HepG2 (cell line): ENCODE measurements around the gene CLCA4. TPM values are rescaled to one million over a fixed set of nuclear protein-coding genes. Genes with fewer than 3 reads are reported as not detected.

Experiments
- ATAC-seq: fragments of 200-7000 bp; cut with Tn5 transposase; 3 replicates; pipeline ENCODE4 v1.9.1; 2020; ENCODE audit warnings: mild to moderate bottlenecking, moderate library complexity
- BruUV-seq: library from RNA; stranded (reverse); fragments of 400-500 nt; replicated peaks from 2 replicates; lab custom pipeline; 2021; lab: Mats Ljungman, UMichigan
- CTCF ChIA-PET: fragments of 300-600 bp; formaldehyde crosslinking; extraction: SDS; loops from one replicate; lab custom pipeline; 2021; ENCODE audit warnings: low total read pairs, inconsistent platforms, low intra/inter-chr PET ratio; lab: Yijun Ruan, JAX
- POLR2A ChIA-PET: fragments of 350-600 bp; sonication (Branson Sonifier 250); formaldehyde crosslinking; loops from one replicate; lab custom pipeline; 2020; ENCODE audit warnings: antibody characterized with exemption, inconsistent platforms; lab: Yijun Ruan, JAX
- DNase-seq: peaks from one replicate; pipeline ENCODE4 v3.0.0-alpha.2; 2015; ENCODE audit warnings: low spot score
- FAIRE-seq: peaks from 3 replicates; lab custom pipeline; 2011; peaks lifted over from hg19 to GRCh38; lab: Jason Lieb, UNC
- H2AFZ ChIP-seq: one replicate; pipeline ENCODE4 v1.6.1; 2011; ENCODE audit warnings: low read length, inconsistent platforms
- H3K27ac ChIP-seq: fragments of 300-600 bp; 3 replicates; pipeline ENCODE4 v1.8.0; 2011; ENCODE audit warnings: mixed run types, mild to moderate bottlenecking, mixed read lengths, low read length, inconsistent platforms; ENCODE audit not compliant: insufficient read depth; ENCODE audit errors: extremely low read length
- H3K27me3 ChIP-seq, 2 experiments: fragments of 200-600 bp in 1 of 2; 2 replicates in 1 of 2; 3 replicates in 1 of 2; pipeline versions ENCODE4 v1.6.0 to v1.8.0; 2011; ENCODE audit warnings: low read length in 2 of 2, mild to moderate bottlenecking in 2 of 2, moderate library complexity in 2 of 2, inconsistent platforms in 1 of 2; ENCODE audit not compliant: insufficient read depth in 2 of 2, control insufficient read depth in 1 of 2
- H3K36me3 ChIP-seq, 2 experiments: fragments of 200-600 bp in 1 of 2; replicated peaks in 1 of 2; 2 replicates in 1 of 2; 3 replicates in 1 of 2; pipeline versions ENCODE4 v1.5.1 to v1.8.0; 2011; ENCODE audit warnings: low read length in 2 of 2, inconsistent platforms in 1 of 2; ENCODE audit not compliant: insufficient read depth in 2 of 2, control insufficient read depth in 1 of 2
- H3K4me1 ChIP-seq: 2 replicates; pipeline ENCODE4 v1.5.1; 2012; ENCODE audit warnings: low read length, inconsistent platforms; ENCODE audit not compliant: insufficient read depth
- H3K4me2 ChIP-seq: 2 replicates; pipeline ENCODE4 v1.6.0; 2011; ENCODE audit warnings: low read depth, low read length, inconsistent platforms
- H3K4me3 ChIP-seq, 3 experiments: fragments of 200-600 bp in 1 of 3; sonication (generic), shearing (Covaris generic) in 1 of 3; replicated peaks in 1 of 3; 2 replicates each; pipeline ENCODE4 v1.5.1; 2011 to 2016; ENCODE audit warnings: low read length in 3 of 3, inconsistent platforms in 2 of 3, low read depth in 2 of 3, mild to moderate bottlenecking in 2 of 3, control low read depth in 1 of 3, mixed read lengths in 1 of 3; ENCODE audit not compliant: insufficient read depth in 1 of 3
- H3K79me2 ChIP-seq: one replicate; pipeline ENCODE4 v1.6.1; 2011; ENCODE audit warnings: low read length, inconsistent platforms; ENCODE audit not compliant: insufficient read depth
- H3K9ac ChIP-seq: 2 replicates; pipeline ENCODE4 v1.6.0; 2011; ENCODE audit warnings: mild to moderate bottlenecking, low read depth, low read length, inconsistent platforms; ENCODE audit not compliant: insufficient read depth
- H3K9me3 ChIP-seq: 2 replicates; pipeline ENCODE4 v1.5.1; 2012; ENCODE audit warnings: mild to moderate bottlenecking, low read length
- H4K20me1 ChIP-seq: 2 replicates; pipeline ENCODE4 v1.6.0; 2011; ENCODE audit warnings: inconsistent platforms, mild to moderate bottlenecking, low read length, moderate library complexity; ENCODE audit not compliant: insufficient read depth
- DBP ChIP-seq: sonication (generic); formaldehyde crosslinking; IDR thresholded peaks from 2 replicates; pipeline ENCODE4 v1.4.0; 2020; ENCODE audit warnings: missing genetic modification reagents; ENCODE audit errors: not compliant biosample characterization
- FLYWCH1 ChIP-seq: sonication (generic); formaldehyde crosslinking; IDR thresholded peaks from 2 replicates; pipeline ENCODE4 v1.8.1; 2023; ENCODE audit warnings: mild to moderate bottlenecking, missing genetic modification reagents
- HIVEP1 ChIP-seq: sonication (generic); formaldehyde crosslinking; IDR thresholded peaks from 2 replicates; pipeline ENCODE4 v1.4.0; 2020; ENCODE audit warnings: mild to moderate bottlenecking, missing genetic modification reagents
- NFRKB ChIP-seq: fragments of 450-650 bp; IDR thresholded peaks from 2 replicates; pipeline ENCODE4 v1.6.1; 2017
- RFXAP ChIP-seq: sonication (generic); formaldehyde crosslinking; IDR thresholded peaks from 2 replicates; pipeline ENCODE4 v1.4.0; 2020; ENCODE audit warnings: missing genetic modification reagents, borderline replicate concordance
- ZNF142 ChIP-seq: sonication (generic); formaldehyde crosslinking; IDR thresholded peaks from 2 replicates; pipeline ENCODE4 v1.4.0; 2020; ENCODE audit warnings: missing genetic modification reagents
- ZNF20 ChIP-seq: sonication (generic); formaldehyde crosslinking; IDR thresholded peaks from 2 replicates; pipeline ENCODE4 v1.4.0; 2020; ENCODE audit warnings: mild to moderate bottlenecking, moderate library complexity, missing genetic modification reagents
- ZNF382 ChIP-seq: sonication (generic); formaldehyde crosslinking; IDR thresholded peaks from 2 replicates; pipeline ENCODE4 v1.5.0; 2020; ENCODE audit warnings: missing genetic modification reagents, mild to moderate bottlenecking, borderline replicate concordance
- ZNF510 ChIP-seq: sonication (generic); formaldehyde crosslinking; IDR thresholded peaks from 2 replicates; pipeline ENCODE4 v1.4.0; 2020; ENCODE audit warnings: low read depth, mild to moderate bottlenecking, missing genetic modification reagents
- ZNF605 ChIP-seq: sonication (generic); formaldehyde crosslinking; IDR thresholded peaks from 2 replicates; pipeline ENCODE4 v1.8.0; 2022; ENCODE audit warnings: mild to moderate bottlenecking, missing genetic modification reagents
- ZNF740 ChIP-seq: sonication (generic); formaldehyde crosslinking; IDR thresholded peaks from 2 replicates; pipeline ENCODE4 v1.4.0; 2020; ENCODE audit warnings: missing genetic modification reagents
- ZNF776 ChIP-seq: sonication (generic); formaldehyde crosslinking; IDR thresholded peaks from 2 replicates; pipeline ENCODE4 v1.4.0; 2020; ENCODE audit warnings: mild to moderate bottlenecking, missing genetic modification reagents
- ZSCAN25 ChIP-seq: sonication (generic); formaldehyde crosslinking; IDR thresholded peaks from 2 replicates; pipeline ENCODE4 v1.8.0; 2022; ENCODE audit warnings: mild to moderate bottlenecking, missing genetic modification reagents
- WGBS: methylation state at CpG from one replicate; pipeline ENCODE4 v1.1.6; 2017; ENCODE audit warnings: low lambda C conversion rate; 5-methylcytosine and 5-hydroxymethylcytosine counted together
- in situ Hi-C: cut with HindIII; loops from 2 replicates; pipeline ENCODE4 v1.10.0; 2017; ENCODE audit warnings: low pct_unique_long_range_greater_than_20kb; ENCODE audit not compliant: extremely low pct_ligation_motif_present
- intact Hi-C: fragments of 100-400 bp; cut with micrococcal nuclease; formaldehyde crosslinking; loops from one replicate; pipeline ENCODE4 v1.10.0; 2022; ENCODE audit not compliant: unreplicated experiment
- polyA plus RNA-seq, 8 experiments: library from polyadenylated mRNA; depleted of rRNA in 3 of 8; stranded (reverse) in 7 of 8; unstranded in 1 of 8; fragments of >200 nt; fragmentation: Illumina TruSeq in 4 of 8; extraction: Trizol in 4 of 8; gene quantifications; 2 replicates each; pipeline versions ENCODE4 v1.2.1 to v1.2.3, GENCODE V29; 2011 to 2016; ENCODE audit warnings: low read depth in 4 of 8, missing spikeins in 1 of 8, mixed read lengths in 1 of 8; ENCODE audit not compliant: insufficient read depth in 1 of 8
- total RNA-seq, 5 experiments: library from RNA; depleted of rRNA; stranded (reverse); fragments of >200 nt; fragmentation: Illumina TruSeq; extraction: Trizol; gene quantifications; 2 replicates each; pipeline ENCODE4 v1.2.3, GENCODE V29; 2016; ENCODE audit warnings: low read depth in 1 of 5
- TF ChIP-seq, protein P1 (sequence below): sonication (generic); formaldehyde crosslinking; IDR thresholded peaks from 2 replicates; pipeline ENCODE4 v1.8.0; 2022; ENCODE audit warnings: mild to moderate bottlenecking, missing genetic modification reagents, moderate library complexity
- TF ChIP-seq, protein P2 (sequence below): sonication (generic); formaldehyde crosslinking; IDR thresholded peaks from 2 replicates; pipeline ENCODE4 v1.5.0; 2020; ENCODE audit warnings: missing genetic modification reagents

Gene CLCA4
- total and polyA plus RNA-seq, 2 of the 13 experiments (the other 11 are each of a cell fraction or from before 2014, with no cell fraction given), result not detected

DNA sequence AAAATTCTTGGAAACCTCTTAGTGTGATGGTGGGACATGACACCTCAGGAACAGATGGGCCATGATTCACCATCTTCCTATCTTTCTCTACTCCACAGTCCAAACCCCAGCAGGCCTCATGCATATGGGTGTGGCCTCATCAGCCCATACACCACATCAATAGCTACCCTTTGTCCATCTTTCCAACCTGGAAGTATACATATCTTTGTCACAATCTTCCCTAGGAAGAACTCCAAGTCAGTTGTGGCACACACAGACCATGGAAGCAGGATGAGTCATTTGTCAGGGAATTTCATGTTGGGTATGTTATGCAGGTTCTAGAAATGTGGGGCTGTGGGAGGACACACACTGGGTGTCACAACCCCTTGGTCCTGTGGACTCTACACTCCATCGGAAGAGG, 30.5 kb upstream of the CLCA4 start:
- DNase-seq, result no peak
- no peak for ATAC-seq
- Histone ChIP-seq H3K36me3 (no peaks in the 10 kb centered on the region), H2AFZ (no peak overlapping the region), H3K27ac (no peak overlapping the region), H3K4me3 (no peak overlapping the region), H3K4me2 (no peak overlapping the region), H4K20me1 (no peaks in the 10 kb centered on the region), H3K4me1 (no peaks in the 10 kb centered on the region), H3K27me3 (no peaks in the 10 kb centered on the region; a peak in 1 of 5 replicates), H3K79me2 (no peaks in the 10 kb centered on the region), H3K9me3 (no peaks in the 10 kb centered on the region), H3K9ac (no peak overlapping the region)
- in situ Hi-C loops (loop anchor here (25.0 kb wide), 1 partner anchor 171 kb away; no protein-coding TSS in a partner anchor), intact Hi-C loops (no loop called here)
- POLR2A ChIA-PET, result no interaction called here
- FAIRE-seq, result no peak
- CTCF ChIA-PET, result interaction anchor here (1.6 kb wide), 1 partner anchor 17 kb away, joined by 6 read pairs; no protein-coding TSS in a partner anchor
- WGBS, result 6% methylated on average over 1 of the region's 1 CpG
- BruUV-seq, result no TSS peak
- no peak for TF ChIP-seq ZNF605 (CRISPR knock-in tag)
- TF ChIP-seq DBP (CRISPR knock-in tag), result no peak
- TF ChIP-seq, protein P1, sequence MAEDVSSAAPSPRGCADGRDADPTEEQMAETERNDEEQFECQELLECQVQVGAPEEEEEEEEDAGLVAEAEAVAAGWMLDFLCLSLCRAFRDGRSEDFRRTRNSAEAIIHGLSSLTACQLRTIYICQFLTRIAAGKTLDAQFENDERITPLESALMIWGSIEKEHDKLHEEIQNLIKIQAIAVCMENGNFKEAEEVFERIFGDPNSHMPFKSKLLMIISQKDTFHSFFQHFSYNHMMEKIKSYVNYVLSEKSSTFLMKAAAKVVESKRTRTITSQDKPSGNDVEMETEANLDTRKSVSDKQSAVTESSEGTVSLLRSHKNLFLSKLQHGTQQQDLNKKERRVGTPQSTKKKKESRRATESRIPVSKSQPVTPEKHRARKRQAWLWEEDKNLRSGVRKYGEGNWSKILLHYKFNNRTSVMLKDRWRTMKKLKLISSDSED, result no peak
- no peak for TF ChIP-seq ZNF740 (CRISPR knock-in tag)
- TF ChIP-seq ZNF776 (CRISPR knock-in tag), result no peak
- TF ChIP-seq NFRKB, result no peak
- no peak for TF ChIP-seq ZNF142 (CRISPR knock-in tag)
- no peak for TF ChIP-seq HIVEP1 (CRISPR knock-in tag)
- TF ChIP-seq, protein P2, sequence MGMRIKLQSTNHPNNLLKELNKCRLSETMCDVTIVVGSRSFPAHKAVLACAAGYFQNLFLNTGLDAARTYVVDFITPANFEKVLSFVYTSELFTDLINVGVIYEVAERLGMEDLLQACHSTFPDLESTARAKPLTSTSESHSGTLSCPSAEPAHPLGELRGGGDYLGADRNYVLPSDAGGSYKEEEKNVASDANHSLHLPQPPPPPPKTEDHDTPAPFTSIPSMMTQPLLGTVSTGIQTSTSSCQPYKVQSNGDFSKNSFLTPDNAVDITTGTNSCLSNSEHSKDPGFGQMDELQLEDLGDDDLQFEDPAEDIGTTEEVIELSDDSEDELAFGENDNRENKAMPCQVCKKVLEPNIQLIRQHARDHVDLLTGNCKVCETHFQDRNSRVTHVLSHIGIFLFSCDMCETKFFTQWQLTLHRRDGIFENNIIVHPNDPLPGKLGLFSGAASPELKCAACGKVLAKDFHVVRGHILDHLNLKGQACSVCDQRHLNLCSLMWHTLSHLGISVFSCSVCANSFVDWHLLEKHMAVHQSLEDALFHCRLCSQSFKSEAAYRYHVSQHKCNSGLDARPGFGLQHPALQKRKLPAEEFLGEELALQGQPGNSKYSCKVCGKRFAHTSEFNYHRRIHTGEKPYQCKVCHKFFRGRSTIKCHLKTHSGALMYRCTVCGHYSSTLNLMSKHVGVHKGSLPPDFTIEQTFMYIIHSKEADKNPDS, result no peak
- TF ChIP-seq RFXAP (CRISPR knock-in tag), result no peak
- TF ChIP-seq ZNF20 (CRISPR knock-in tag), result no peak
- TF ChIP-seq ZNF382, result no peak
- no peak for TF ChIP-seq ZSCAN25 (CRISPR knock-in tag)
- TF ChIP-seq ZNF510 (CRISPR knock-in tag), result no peak
- no peak for TF ChIP-seq FLYWCH1 (CRISPR knock-in tag)
